HG03108 (cell line): ENCODE results near the gene TTLL5.

Experiments
- ATAC-seq: cut with Tn5 transposase; IDR thresholded peaks from one replicate; pipeline ENCODE4 v1.9.1; 2021; ENCODE audit warnings: moderate library complexity; ENCODE audit not compliant: unreplicated experiment

TTLL5 gene

GRCh38 chr14:75981426-75982265 lies 320.6 kb downstream of the TTLL5 start, which contains the start of gene TGFB3:
Gene TGFB3, minus strand, starts transcription at chr14:75981995. Its CDS starts 1,102 bp downstream, at chr14:75980893.
- ATAC-seq: peak; percentile 33

GRCh38 chr14:75982266-75983018 lies 321.4 kb downstream of the TTLL5 start:
- peak; percentile 36 for ATAC-seq

- ATAC-seq: no peak
These were observed 321.9 kb downstream of the TTLL5 start for GRCh38 chr14:75983019-75983358.

- ATAC-seq: no peak
These were observed 323.6 kb downstream of the TTLL5 start for GRCh38 chr14:75984674-75985073.

- ATAC-seq: peak; percentile 44
These were observed 324.8 kb downstream of the TTLL5 start, which contains the start of gene IFT43 for GRCh38 chr14:75985618-75986438. Gene IFT43, plus strand, starts transcription at chr14:75985763. Its CDS starts 24 bp downstream, at chr14:75985787.

- no peak for ATAC-seq
These were observed 325.4 kb downstream of the TTLL5 start for GRCh38 chr14:75986439-75986765.

GRCh38 chr14:75987201-75987970 lies 326.3 kb downstream of the TTLL5 start:
- ATAC-seq: no peak

GRCh38 chr14:75989134-75989533 lies 328.1 kb downstream of the TTLL5 start:
- no peak for ATAC-seq

GRCh38 chr14:75990297-75990696 lies 329.3 kb downstream of the TTLL5 start:
- ATAC-seq: no peak

- ATAC-seq: no peak
These were observed 330.7 kb downstream of the TTLL5 start for GRCh38 chr14:75991753-75992152.

- ATAC-seq: peak; percentile 58
These were observed 332.6 kb downstream of the TTLL5 start for GRCh38 chr14:75993567-75994041.

- ATAC-seq: no peak
These were observed 334.5 kb downstream of the TTLL5 start for GRCh38 chr14:75995372-75996041.

GRCh38 chr14:75996488-75996887 lies 335.4 kb downstream of the TTLL5 start:
- ATAC-seq: no peak

GRCh38 chr14:75999511-76000190 lies 338.6 kb downstream of the TTLL5 start:
- no peak for ATAC-seq

GRCh38 chr14:76002383-76002782 lies 341.3 kb downstream of the TTLL5 start:
- ATAC-seq: no peak
